HG02943 (cell line): ENCODE results near the gene MRPL51.
"Not testable (repeated sequence)": the region's sequence is repeated elsewhere in the genome, so short reads cannot be mapped to it uniquely, and the experiment has no call there.

Experiments used
- ATAC-seq: cut with Tn5 transposase; IDR thresholded peaks from one replicate; pipeline ENCODE4 v1.9.1; 2021; ENCODE audit warnings: mild to moderate bottlenecking, low read depth, moderate library complexity; ENCODE audit not compliant: unreplicated experiment

Gene MRPL51

GRCh38 chr12:6532051-6532926 lies 39.2 kb upstream of the MRPL51 start:
- no peak for ATAC-seq

GRCh38 chr12:6530576-6531260 lies 37.7 kb upstream of the MRPL51 start:
- ATAC-seq: no peak

GRCh38 chr12:6529291-6529737 lies 36.3 kb upstream of the MRPL51 start:
- no peak for ATAC-seq

- ATAC-seq: no peak
Observed at GRCh38 chr12:6528539-6529235, 35.6 kb upstream of the MRPL51 start.

GRCh38 chr12:6527711-6528110 lies 34.6 kb upstream of the MRPL51 start:
- no peak for ATAC-seq

GRCh38 chr12:6526766-6527525 lies 33.9 kb upstream of the MRPL51 start:
- no peak for ATAC-seq

GRCh38 chr12:6526201-6526600 lies 33.1 kb upstream of the MRPL51 start:
- ATAC-seq: no peak

GRCh38 chr12:6524648-6525047 lies 31.6 kb upstream of the MRPL51 start:
- ATAC-seq: no peak

- ATAC-seq: no peak
Observed at GRCh38 chr12:6523708-6524107, 30.6 kb upstream of the MRPL51 start.

- no peak for ATAC-seq
Observed at GRCh38 chr12:6522193-6522592, 29.1 kb upstream of the MRPL51 start.

- no peak for ATAC-seq
Observed at GRCh38 chr12:6520186-6520585, 27.1 kb upstream of the MRPL51 start.

GRCh38 chr12:6508087-6508486 lies 15.0 kb upstream of the MRPL51 start:
- ATAC-seq: no peak

GRCh38 chr12:6507102-6507998 lies 14.3 kb upstream of the MRPL51 start:
- no peak for ATAC-seq

- ATAC-seq: no peak
Observed at GRCh38 chr12:6500466-6500865, 7.4 kb upstream of the MRPL51 start.

- ATAC-seq: not testable (repeated sequence)
Observed at GRCh38 chr12:6497291-6497690, 4.2 kb upstream of the MRPL51 start.

GRCh38 chr12:6494968-6495367 lies 1.9 kb upstream of the MRPL51 start:
- ATAC-seq: no peak

GRCh38 chr12:6494258-6494743 lies 1.2 kb upstream of the MRPL51 start:
- ATAC-seq: peak; percentile 2

GRCh38 chr12:6493497-6494257 lies 615 bp upstream of the MRPL51 start, which contains the start of gene NCAPD2:
Gene NCAPD2, plus strand, starts transcription at chr12:6494102. Its CDS starts 997 bp downstream, at chr12:6495099.
- ATAC-seq: peak; percentile 79
